Sigmoid colon (tissue), 4 donors: ENCODE measurements around the gene NPAS2.

ENCODE experiments used
- EP300 ChIP-seq, 4 donors: sonication (generic); formaldehyde crosslinking; IDR thresholded peaks; one replicate each; pipeline ENCODE4 v1.6.1; 2017; ENCODE audit warnings: antibody characterized with exemption in 4 of 4
- POLR2A ChIP-seq, 2 donors: fragments of 450-650 bp; IDR thresholded peaks; one replicate each; pipeline ENCODE4 v1.6.1; 2016; ENCODE audit warnings: antibody characterized with exemption in 2 of 2, mild to moderate bottlenecking in 2 of 2, moderate library complexity in 2 of 2
- POLR2AphosphoS5 ChIP-seq, 4 donors: sonication (generic); formaldehyde crosslinking; IDR thresholded peaks; one replicate each; pipeline ENCODE4 v1.6.1; 2017; ENCODE audit warnings: antibody characterized with exemption in 4 of 4
- TF ChIP-seq, protein P1 (sequence below), 4 experiments: fragments of 450-650 bp in 3 of 4; fragments of 200-600 bp in 1 of 4; IDR thresholded peaks; one replicate each; pipeline ENCODE4 v1.5.1; 2016 to 2019; ENCODE audit warnings: antibody characterized with exemption in 4 of 4, mild to moderate bottlenecking in 3 of 4, moderate library complexity in 2 of 4

- TF ChIP-seq EP300 (IDR thresholded peaks at IDR 0.05) = no peak
- no peak for TF ChIP-seq POLR2A (IDR thresholded peaks at IDR 0.05)
- TF ChIP-seq, protein P1, sequence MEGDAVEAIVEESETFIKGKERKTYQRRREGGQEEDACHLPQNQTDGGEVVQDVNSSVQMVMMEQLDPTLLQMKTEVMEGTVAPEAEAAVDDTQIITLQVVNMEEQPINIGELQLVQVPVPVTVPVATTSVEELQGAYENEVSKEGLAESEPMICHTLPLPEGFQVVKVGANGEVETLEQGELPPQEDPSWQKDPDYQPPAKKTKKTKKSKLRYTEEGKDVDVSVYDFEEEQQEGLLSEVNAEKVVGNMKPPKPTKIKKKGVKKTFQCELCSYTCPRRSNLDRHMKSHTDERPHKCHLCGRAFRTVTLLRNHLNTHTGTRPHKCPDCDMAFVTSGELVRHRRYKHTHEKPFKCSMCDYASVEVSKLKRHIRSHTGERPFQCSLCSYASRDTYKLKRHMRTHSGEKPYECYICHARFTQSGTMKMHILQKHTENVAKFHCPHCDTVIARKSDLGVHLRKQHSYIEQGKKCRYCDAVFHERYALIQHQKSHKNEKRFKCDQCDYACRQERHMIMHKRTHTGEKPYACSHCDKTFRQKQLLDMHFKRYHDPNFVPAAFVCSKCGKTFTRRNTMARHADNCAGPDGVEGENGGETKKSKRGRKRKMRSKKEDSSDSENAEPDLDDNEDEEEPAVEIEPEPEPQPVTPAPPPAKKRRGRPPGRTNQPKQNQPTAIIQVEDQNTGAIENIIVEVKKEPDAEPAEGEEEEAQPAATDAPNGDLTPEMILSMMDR (IDR thresholded peaks at IDR 0.05) = no peak
- no peak for TF ChIP-seq POLR2AphosphoS5 (IDR thresholded peaks at IDR 0.05)
These were observed 42.1 kb downstream of the NPAS2 start for GRCh38 chr2:100862081-100862480.
